Measurements from ENCODE around the gene EI24.

The EI24 gene

DNA sequence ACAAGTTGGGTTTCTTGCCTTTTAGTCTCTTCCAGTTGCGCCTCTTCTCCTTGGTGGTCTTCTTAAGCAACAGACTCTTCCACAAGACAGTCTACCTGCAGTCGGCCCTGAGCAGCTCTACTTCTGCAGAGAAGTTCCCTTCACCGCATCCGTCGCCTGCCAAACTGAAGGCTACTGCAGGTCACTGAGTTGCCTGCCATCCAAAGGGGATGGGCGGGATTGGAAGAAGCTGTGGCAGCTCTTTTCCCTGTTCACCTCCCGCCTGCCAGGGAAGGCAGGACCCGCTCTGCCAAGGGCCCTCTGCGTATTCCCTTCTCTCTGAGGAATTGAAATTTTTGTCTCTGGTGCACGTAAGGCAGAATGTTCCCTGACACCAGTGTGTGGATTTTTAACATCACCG, 14.2 kb downstream of the EI24 start:
- DNase-seq: no peak

DNA sequence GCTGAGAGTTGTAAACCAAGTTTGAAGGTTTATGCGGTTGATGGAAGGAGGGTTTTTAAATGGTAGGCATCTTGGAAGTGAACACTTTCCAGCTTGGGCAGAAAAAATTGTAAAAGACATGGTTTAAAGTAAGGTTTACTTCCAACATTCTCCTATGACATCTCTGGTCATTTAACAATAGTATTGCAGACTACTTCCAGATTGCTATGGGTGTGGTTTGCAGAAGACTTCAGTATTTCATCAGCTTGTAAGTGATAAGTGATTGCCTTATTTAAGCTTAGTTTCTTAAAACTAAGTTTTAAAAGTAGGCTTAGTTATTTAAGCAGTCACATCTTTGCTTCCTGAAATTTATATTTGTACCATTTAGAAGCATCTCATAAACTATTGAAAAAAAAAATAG, 16.2 kb downstream of the EI24 start:
- DNase-seq: no peak

DNA sequence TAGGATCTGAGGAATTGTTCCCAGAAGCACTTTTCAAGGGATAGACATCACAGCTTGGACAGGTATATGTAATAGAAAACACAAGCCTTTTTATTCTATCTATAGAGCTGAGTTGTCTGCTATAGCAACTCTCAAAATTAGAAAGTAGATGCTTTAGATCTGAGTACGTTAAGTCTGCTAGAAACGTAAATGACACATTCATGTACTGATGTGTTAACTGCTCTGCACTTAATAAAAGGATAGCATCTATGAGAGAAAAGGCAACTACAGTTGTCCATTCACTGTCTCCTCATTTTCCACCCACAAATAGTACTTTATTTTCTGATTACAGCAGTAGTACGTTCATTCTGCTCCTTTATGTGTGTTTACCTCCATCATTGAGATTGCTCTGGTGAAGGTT, 17.3 kb downstream of the EI24 start:
- no peak for DNase-seq

DNA sequence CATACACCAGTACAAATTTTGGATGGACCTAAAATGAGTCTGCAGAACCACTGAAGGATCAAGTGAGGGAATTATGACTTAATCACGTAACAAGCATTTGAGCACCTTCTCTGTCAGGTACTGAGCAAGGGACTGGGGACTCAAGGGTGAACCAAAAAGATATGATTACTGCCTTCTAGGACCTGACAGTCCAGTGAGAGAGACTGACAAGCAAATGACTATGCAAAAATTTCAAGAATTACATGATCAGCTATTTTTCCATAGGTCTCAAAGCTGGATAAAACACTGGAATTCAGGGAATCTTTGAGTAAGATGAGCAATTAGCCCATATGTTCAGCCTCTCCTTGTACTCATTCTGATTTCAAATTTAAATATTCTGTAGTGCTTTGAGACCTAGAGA, 18.2 kb downstream of the EI24 start:
- DNase-seq: no peak

GRCh38 chr11:125588505-125588904, 19.2 kb downstream of the EI24 start:
- DNase-seq: no peak

DNA sequence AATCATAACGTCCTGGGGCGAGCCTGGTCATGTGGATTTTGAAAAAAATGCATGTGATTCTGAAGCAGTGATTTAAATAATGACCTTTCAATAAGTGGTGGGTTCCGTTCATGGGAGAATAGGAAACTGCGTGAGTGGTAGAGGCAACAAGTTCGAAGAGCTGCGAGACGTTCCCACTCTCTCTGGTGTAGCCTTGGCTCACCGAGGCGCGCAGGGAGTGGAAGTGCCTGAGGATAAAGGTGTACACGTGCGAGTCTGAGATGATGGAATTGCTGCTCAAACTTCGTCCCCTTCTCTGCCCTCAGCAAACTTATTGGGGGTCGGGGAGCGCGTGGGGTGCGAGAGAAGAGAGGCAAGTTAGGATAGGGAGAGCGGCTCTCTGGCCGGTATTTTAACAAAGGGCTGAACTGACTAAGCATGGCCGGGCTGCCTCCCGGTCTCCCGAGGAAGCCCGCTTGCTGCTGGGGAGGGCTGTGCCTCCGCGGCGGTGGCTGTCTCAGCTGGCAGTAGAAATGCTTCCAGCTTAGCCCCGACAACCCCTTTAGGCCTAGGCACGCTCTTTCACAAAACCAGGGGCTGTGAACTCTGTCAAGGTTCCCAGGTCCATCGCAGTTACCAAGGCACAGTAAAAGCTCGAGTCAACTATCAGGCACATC, 22.5 kb downstream of the EI24 start:
- no peak for DNase-seq

DNA sequence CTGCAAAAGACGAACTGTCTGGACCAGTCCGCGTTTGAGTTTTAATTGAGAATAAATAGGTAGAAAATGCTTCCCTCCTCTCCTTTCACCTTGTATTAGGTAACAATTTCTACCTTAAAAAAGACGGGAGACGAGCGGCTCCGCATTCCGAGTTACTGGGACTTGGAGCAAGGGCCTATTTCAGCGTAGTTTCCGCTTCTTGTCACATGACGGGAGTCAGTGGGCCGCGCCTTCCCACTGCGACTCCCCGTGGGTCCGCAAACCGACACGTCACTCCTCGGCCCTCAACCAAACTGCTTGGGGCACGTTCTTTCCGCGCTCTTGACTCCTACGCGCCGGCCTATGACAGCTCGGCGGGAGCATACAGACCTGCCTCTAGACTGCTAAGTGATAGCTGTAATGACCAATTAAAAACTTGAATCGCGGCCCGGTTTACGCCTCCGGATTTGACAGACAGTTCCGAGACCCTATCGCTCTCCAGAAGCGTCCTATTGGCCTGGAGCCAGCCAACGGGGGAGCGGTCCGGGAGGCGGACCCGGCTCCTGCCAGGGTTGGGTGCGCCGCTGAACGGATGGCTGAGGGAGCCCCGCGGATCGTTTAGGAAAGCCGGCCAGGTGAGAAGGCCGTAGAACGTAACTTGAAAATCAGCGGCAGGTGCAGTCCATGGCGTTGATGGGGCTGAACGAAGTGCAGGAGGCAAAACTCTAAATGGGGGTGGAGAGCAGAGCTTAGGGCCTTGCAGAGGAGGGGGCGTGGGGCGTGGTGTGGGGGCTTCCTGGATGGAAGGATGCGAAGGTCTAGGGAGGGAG, 23.2 kb downstream of the EI24 start, which contains the start of gene STT3A:
STT3A (plus strand) TSS at position 548 of the 809 bp plus-strand sequence. CDS start 3,064 bp downstream, outside the sequence.
- peak; percentile 42 for DNase-seq

DNA sequence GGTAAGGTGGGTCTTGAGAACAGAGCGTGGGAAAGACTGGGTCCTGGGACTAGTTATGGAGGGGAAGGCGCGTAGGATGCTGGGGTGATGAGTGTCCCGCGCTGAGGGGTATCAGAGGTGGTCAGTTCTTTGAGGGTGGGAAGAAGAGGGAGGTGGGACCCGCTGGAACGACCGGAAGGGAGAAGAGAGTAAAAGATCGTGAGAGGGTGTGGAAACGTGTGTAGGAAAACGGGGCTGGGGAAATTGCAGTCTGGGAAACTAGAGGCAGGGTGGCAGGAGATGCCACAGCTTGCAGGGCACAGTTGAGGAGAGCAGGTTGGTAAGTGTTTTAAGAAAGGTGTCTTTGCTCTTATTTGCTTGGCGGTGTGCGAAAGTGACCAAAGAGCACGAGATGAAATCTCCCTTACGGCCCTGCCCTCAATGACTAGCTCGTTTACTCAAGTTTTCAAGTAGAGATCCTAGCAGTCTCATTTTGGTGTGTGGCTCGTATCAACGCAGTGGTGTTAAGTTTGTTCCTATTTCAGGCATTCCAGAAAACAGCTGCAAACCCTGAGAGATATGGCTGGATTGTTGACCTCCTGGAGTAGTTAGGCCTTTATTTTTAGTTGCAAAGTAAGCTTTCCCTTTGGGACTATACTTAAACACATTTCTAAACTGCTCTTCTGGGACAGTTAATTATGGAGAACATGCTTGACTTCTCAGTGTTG, 24.0 kb downstream of the EI24 start:
- DNase-seq: no peak

GRCh38 chr11:125594958-125595357, 25.7 kb downstream of the EI24 start:
- no peak for DNase-seq

- DNase-seq: no peak
Measured at GRCh38 chr11:125600663-125601062, 31.4 kb downstream of the EI24 start.

- no peak for DNase-seq
Measured at GRCh38 chr11:125603207-125603606, 33.9 kb downstream of the EI24 start.

DNA sequence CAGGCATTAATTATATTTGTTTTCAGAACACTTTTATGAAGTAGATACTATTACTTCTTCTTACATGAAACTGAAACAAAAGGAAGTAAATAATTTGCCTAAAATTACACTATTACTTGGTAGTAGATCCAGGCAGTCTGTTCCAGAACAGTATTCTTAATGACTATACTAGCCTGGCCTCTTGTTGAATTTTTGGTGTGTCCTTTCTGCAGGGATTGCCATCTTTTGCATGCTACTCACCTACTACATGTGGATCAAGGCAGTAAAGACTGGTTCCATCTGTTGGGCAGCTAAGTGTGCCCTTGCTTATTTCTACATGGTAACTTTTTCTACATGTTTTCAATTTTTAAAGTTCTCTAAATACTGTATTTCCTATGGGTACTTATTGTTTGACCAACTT, 36.1 kb downstream of the EI24 start:
- no peak for DNase-seq

DNA sequence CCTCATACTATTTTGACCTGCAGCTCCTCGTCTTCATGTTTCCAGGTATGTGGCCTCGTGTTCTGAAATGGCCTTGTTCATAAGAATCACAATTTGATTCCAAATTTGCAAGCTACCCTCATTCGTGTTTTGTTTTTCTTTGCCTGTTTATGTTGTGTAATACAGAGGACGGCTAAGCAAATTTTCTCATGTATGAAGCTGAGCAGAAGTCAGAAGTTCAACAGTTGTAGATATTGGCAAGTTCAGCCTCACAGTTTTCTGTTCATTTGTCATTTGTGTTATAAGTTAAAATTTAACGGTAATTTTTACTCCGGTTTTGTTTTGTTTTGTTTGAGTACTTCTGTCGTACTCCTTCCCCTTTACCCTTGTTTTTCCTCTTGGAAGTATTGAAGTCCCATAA, 40.3 kb downstream of the EI24 start:
- no peak for DNase-seq

DNA sequence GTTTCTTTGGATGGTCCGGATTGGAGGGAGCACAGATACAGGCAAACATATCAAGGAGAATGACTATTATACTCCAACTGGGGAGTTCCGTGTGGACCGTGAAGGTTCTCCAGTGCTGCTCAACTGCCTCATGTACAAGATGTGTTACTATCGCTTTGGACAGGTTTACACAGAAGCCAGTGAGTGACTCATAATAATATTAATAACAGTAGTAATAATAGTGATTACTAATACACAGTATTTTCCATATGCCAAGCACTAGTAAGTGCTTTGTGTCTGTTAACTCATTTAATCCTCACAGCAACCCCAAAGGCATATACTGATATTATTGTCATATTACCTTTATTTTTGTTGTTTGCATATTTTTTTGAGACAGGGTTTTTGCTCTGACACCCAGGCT, 49.1 kb downstream of the EI24 start:
- no peak for DNase-seq

- DNase-seq: no peak
Measured at GRCh38 chr11:125621995-125622394, 52.7 kb downstream of the EI24 start.

DNA sequence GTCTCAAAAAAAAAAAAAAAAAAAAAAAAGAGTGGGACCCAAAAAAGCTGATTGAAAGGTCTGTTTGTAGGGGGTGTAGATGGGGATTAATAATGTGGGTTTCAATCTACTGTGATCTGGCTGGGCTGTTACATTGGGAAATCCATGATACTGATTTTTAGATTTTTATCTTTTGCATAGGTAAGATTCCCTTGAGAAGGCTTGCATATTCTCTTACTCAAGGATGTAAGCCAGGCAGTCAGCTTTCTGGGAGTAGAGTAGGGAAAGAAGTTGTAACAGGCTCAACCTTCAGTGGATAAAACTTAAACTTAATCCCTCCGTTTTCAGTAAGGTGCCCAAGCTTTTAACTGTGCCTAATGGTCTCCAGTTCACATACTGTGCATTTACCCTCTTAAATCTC, 53.8 kb downstream of the EI24 start:
- no peak for DNase-seq

- DNase-seq: no peak
Measured at GRCh38 chr11:125624756-125625213, 55.5 kb downstream of the EI24 start, which contains the start of gene CHEK1. TSS of gene CHEK1 (plus strand) at chr11:125625163. CDS start at chr11:125626769, 1,606 bp downstream.

- DNase-seq: peak; percentile 50
Measured at GRCh38 chr11:125625225-125625629, 56.0 kb downstream of the EI24 start.

DNA sequence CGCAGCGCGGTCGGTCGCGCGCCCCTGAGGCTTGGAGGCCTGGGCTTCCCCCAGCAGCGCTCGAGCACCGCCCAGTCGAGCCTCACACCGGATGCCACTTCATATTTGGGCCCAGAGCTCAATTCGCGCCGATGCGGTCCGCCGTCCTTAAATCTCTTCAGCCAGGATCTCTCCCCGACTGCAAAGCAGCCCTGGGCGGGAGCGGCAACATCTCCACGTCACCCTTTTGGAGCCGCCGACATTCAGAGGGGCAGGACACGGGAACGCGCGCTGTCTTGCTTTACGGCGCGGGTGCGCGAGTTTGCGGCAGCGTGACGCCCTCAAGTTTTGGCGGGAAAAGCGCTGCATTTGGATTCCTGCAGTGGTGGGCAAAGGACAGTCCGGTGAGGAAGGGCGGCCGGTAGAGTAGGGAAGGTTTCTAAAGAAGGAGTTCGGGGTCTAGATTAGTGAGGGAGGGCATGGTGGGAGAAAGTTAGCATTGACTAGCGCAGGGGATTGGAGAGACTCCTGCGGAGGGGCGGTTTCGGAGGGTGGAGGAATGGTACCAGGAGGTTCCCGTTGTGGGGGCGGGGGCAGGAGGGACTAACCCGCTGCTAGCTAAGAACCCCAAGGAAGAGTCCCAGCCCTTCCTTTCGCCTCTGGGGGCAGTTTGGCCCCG, 56.5 kb downstream of the EI24 start:
- peak; percentile 50 for DNase-seq

GRCh38 chr11:125626288-125626950, 57.1 kb downstream of the EI24 start:
- DNase-seq: no peak

- no peak for DNase-seq
Measured at GRCh38 chr11:125627236-125627910, 58.1 kb downstream of the EI24 start.
